Bronchial epithelial cell (primary cell): ENCODE data around the gene SELENON. TPM values are rescaled to one million over a fixed set of nuclear protein-coding genes. Genes with fewer than 3 reads are reported as not detected.

Experiments
- DNase-seq: peaks from one replicate; pipeline ENCODE4 v3.0.0-alpha.2; 2010; ENCODE audit warnings: low read depth
- FAIRE-seq: peaks from 2 replicates; lab custom pipeline; 2011; peaks lifted over from hg19 to GRCh38; lab: Jason Lieb, UNC
- H3K27me3 ChIP-seq: 2 replicates; pipeline ENCODE4 v1.5.1; 2011; ENCODE audit warnings: low read length; ENCODE audit not compliant: control insufficient read depth, insufficient read depth
- H3K36me3 ChIP-seq: 2 replicates; pipeline ENCODE4 v1.5.1; 2011; ENCODE audit warnings: low read length; ENCODE audit not compliant: control insufficient read depth, insufficient read depth
- H3K4me3 ChIP-seq: 2 replicates; pipeline ENCODE4 v1.5.1; 2011; ENCODE audit warnings: mild to moderate bottlenecking, low read depth, low read length, control low read depth
- CTCF ChIP-seq: IDR thresholded peaks from 2 replicates; pipeline ENCODE4 v1.5.1; 2011; ENCODE audit warnings: mild to moderate bottlenecking, moderate library complexity, low read length, control low read depth, inconsistent platforms; ENCODE audit not compliant: insufficient read depth, severe bottlenecking
- total RNA-seq: library from RNA; depleted of rRNA; stranded (reverse); fragments of >200 nt; gene quantifications from 2 replicates; pipeline ENCODE4 v1.2.1, GENCODE V29; 2014

SELENON gene
- total RNA-seq, 1 donor from 2014 or later, result 3.4 TPM

DNA sequence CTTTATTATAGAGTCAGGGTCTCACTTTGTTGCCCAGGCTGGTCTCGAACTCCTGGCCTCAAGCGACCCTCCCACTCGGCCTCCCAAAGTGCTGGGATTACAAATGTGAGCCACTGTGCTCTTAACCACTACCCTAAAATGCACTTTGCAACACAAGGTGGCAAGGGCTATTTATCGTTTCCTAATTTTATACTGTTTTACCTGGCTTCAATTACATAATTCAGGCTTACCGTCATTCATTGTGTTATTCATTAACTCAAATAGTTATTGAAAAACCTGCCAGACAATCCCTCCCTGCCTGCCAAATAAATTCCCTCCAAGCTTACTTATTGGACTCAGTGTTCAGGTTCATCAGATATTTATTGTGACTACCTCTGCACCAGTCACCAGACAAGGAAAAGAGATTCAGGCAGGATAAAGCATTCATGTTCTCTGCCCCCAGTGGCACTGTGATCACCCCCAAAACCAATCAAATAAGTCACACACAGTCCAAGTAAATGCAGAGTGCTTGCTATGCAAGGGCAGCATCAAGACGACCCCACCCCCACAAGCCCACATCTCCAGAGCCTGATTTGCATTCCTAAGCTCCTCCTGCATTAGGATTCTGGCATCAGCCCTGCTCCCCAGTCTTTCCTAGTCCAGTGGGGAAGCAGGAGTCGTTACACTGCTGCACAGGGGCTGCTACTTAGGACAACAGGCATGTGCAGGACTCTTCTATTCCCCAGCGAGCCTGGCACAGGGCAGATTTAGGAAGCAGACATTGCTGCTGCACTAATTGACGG is 67.4 kb downstream of the SELENON start:
- Histone ChIP-seq H3K4me3 (no peak overlapping the region), H3K36me3 (peaks cover 11% of the 10 kb centered on the region), H3K27me3 (no peaks in the 10 kb centered on the region)
- no peak for DNase-seq
- no peak for TF ChIP-seq CTCF
- no peak for FAIRE-seq

Other genes starting within 250 kb of the SELENON start
- gene MAN1C1, start 183.4 kb upstream of the SELENON start, total RNA-seq, result under 0.01 and 0.26 TPM in 2 replicates
- gene MTFR1L, start 19.8 kb downstream of the SELENON start, total RNA-seq, result 15.0 and 22.0 TPM in 2 replicates
- 2.4 TPM in 2 replicates for gene AUNIP, start 59.3 kb downstream of the SELENON start, total RNA-seq
- 12.6 and 20.7 TPM in 2 replicates for gene PAQR7, start 75.5 kb downstream of the SELENON start, total RNA-seq
- gene STMN1, start 106.2 kb downstream of the SELENON start, total RNA-seq, result 15.8 and 19.5 TPM in 2 replicates
- gene PAFAH2, start 197.9 kb downstream of the SELENON start, total RNA-seq, result 11.3 and 20.7 TPM in 2 replicates
- not detected in 2 replicates for gene EXTL1, start 221.6 kb downstream of the SELENON start, total RNA-seq
- 0.13 TPM in 1 of 2 replicates, not detected in the other for gene SLC30A2, start 245.9 kb downstream of the SELENON start, total RNA-seq